Fibroblast of lung (primary cell): ENCODE results near the gene SH2D2A. TPM values are rescaled to one million over a fixed set of nuclear protein-coding genes. Genes with fewer than 3 reads are reported as not detected.

Experiments
- DNase-seq, 2 donors: peaks; one replicate each; pipeline versions ENCODE4 v3.0.0 to v3.0.0-alpha.2; 2010; ENCODE audit warnings: low read depth in 2 of 2
- H2AFZ ChIP-seq: 2 replicates; pipeline ENCODE4 v1.5.1; 2012; ENCODE audit warnings: low read length, control low read depth, inconsistent platforms
- H3K27ac ChIP-seq: 2 replicates; pipeline ENCODE4 v1.5.1; 2011; ENCODE audit warnings: low read length, control low read depth; ENCODE audit not compliant: insufficient read depth
- H3K27me3 ChIP-seq: 2 replicates; pipeline ENCODE4 v1.5.1; 2011; ENCODE audit warnings: mild to moderate bottlenecking, low read length; ENCODE audit not compliant: control insufficient read depth, insufficient read depth
- H3K36me3 ChIP-seq: 2 replicates; pipeline ENCODE4 v1.5.1; 2011; ENCODE audit warnings: low read length; ENCODE audit not compliant: control insufficient read depth, insufficient read depth
- H3K4me1 ChIP-seq: 2 replicates; pipeline ENCODE4 v1.5.1; 2011; ENCODE audit warnings: low read length; ENCODE audit not compliant: control insufficient read depth, insufficient read depth; ENCODE audit errors: extremely low read depth
- H3K4me2 ChIP-seq: 2 replicates; pipeline ENCODE4 v1.5.1; 2011; ENCODE audit warnings: low read length, control low read depth; ENCODE audit not compliant: insufficient read depth; ENCODE audit errors: extremely low read depth
- H3K4me3 ChIP-seq, 4 experiments: fragments of 200-600 bp in 1 of 4; sonication (generic) in 1 of 4; replicated peaks in 1 of 4; 2 replicates each; pipeline ENCODE4 v1.5.1; 2011 to 2016; ENCODE audit warnings: low read length in 4 of 4, low read depth in 3 of 4, mild to moderate bottlenecking in 3 of 4, control low read depth in 2 of 4, inconsistent platforms in 1 of 4, mixed read lengths in 1 of 4; ENCODE audit not compliant: insufficient read depth in 1 of 4; ENCODE audit errors: control extremely low read depth in 1 of 4
- H3K79me2 ChIP-seq: 2 replicates; pipeline ENCODE4 v1.5.1; 2012; ENCODE audit warnings: mild to moderate bottlenecking, low read length, inconsistent platforms; ENCODE audit not compliant: control insufficient read depth, insufficient read depth
- H3K9ac ChIP-seq: 2 replicates; pipeline ENCODE4 v1.5.1; 2011; ENCODE audit warnings: mild to moderate bottlenecking, low read length, control low read depth; ENCODE audit not compliant: insufficient read depth
- H3K9me3 ChIP-seq: 2 replicates; pipeline ENCODE4 v1.5.1; 2012; ENCODE audit warnings: low read depth, low read length; ENCODE audit not compliant: control insufficient read depth, insufficient read depth
- H4K20me1 ChIP-seq: 2 replicates; pipeline ENCODE4 v1.5.1; 2011; ENCODE audit warnings: low read length; ENCODE audit not compliant: control insufficient read depth, insufficient read depth; ENCODE audit errors: extremely low read depth
- EZH2 ChIP-seq: IDR thresholded peaks from 2 replicates; pipeline ENCODE4 v1.5.1; 2012; ENCODE audit warnings: low read length, control low read depth, mild to moderate bottlenecking; ENCODE audit errors: missing control alignments
- polyA plus RNA-seq, 2 donors: library from polyadenylated mRNA; depleted of rRNA in 1 of 2; stranded (reverse) in 1 of 2; unstranded in 1 of 2; fragments of >200 nt; gene quantifications; 2 replicates each; pipeline ENCODE4 v1.2.1, GENCODE V29; 2011 to 2012; ENCODE audit warnings: missing spikeins in 1 of 2
- total RNA-seq: library from RNA; depleted of rRNA; stranded (reverse); fragments of >200 nt; gene quantifications from 2 replicates; pipeline ENCODE4 v1.2.1, GENCODE V29; 2014
- TF ChIP-seq, protein P1 (sequence below), 2 donors: IDR thresholded peaks in 1 of 2; conservative IDR thresholded peaks in 1 of 2; 1 replicate in 1 of 2; 2 replicates in 1 of 2; pipeline ENCODE4 v1.5.1; 2011 to 2012; ENCODE audit warnings: low read length in 2 of 2, control low read depth in 1 of 2, inconsistent platforms in 1 of 2, low read depth in 1 of 2, mild to moderate bottlenecking in 1 of 2

The SH2D2A gene
- total and polyA plus RNA-seq, 2 donors (not counting 1 experiment from before 2014, with no cell fraction given), result not detected

GRCh38 chr1:156806512-156807440 is 9.9 kb downstream of the SH2D2A start:
- H3K27me3 ChIP-seq, result peaks cover 5% of the 10 kb centered on the region
- H2AFZ ChIP-seq, result no peak overlapping the region
- H4K20me1 ChIP-seq, result no peaks in the 10 kb centered on the region
- H3K9ac ChIP-seq, result no peak overlapping the region
- H3K27ac ChIP-seq, result no peak overlapping the region
- no peak overlapping the region for H3K4me2 ChIP-seq
- H3K4me1 ChIP-seq, result peaks cover 2% of the 10 kb centered on the region
- DNase-seq, result no peak
- H3K4me3 ChIP-seq, result no peak overlapping the region
- H3K36me3 ChIP-seq, result no peaks in the 10 kb centered on the region
- H3K9me3 ChIP-seq, result no peaks in the 10 kb centered on the region
- H3K79me2 ChIP-seq, result no peaks in the 10 kb centered on the region
- TF ChIP-seq EZH2, result no peak
- TF ChIP-seq, protein P1, sequence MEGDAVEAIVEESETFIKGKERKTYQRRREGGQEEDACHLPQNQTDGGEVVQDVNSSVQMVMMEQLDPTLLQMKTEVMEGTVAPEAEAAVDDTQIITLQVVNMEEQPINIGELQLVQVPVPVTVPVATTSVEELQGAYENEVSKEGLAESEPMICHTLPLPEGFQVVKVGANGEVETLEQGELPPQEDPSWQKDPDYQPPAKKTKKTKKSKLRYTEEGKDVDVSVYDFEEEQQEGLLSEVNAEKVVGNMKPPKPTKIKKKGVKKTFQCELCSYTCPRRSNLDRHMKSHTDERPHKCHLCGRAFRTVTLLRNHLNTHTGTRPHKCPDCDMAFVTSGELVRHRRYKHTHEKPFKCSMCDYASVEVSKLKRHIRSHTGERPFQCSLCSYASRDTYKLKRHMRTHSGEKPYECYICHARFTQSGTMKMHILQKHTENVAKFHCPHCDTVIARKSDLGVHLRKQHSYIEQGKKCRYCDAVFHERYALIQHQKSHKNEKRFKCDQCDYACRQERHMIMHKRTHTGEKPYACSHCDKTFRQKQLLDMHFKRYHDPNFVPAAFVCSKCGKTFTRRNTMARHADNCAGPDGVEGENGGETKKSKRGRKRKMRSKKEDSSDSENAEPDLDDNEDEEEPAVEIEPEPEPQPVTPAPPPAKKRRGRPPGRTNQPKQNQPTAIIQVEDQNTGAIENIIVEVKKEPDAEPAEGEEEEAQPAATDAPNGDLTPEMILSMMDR (conservative IDR thresholded peaks at IDR 0.05 in 1 of 2, IDR thresholded peaks at IDR 0.05 in 1 of 2; ENCODE audit: low read depth in 1 of 2, low read length in 2 of 2), result no peak

DNA sequence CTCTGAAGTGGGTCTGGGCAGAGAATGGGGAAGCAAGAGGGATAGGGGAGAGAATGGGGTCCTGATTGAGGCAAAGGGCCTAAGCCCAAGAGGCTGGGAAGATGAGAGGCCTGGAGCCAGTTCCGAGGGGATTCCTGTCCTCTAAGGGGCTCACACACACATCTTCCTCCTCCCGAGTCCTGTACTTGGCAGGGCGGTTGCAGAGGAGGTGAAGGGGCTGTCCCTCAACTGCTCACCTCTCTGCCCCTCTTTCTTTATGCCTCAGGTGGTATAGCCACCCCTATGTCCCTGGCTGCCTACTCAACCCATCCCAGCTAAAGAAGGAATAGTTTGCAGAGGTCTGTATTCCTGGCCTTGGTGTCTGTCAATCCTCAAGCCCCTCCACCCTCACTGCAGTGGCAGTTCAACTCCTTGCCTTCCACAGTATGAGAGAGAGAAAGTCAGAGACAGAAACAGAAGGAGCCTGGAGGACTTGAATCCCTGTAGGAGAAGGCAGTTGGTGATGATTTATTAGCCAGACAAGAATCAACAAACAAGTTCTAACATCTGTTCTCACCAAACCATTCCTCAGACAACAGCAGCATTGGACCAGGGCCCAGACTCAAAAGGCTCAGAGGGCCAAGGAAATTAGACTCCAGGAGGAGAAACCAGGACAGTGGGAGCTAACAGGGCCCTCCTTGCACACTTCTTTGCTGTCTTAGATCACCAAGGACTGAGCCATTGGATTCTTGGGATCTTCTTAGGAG is 10.7 kb downstream of the SH2D2A start:
- H3K9me3 ChIP-seq, result no peaks in the 10 kb centered on the region
- H4K20me1 ChIP-seq, result no peaks in the 10 kb centered on the region
- no peak overlapping the region for H2AFZ ChIP-seq
- peak; percentile 93 to 96 for DNase-seq
- H3K4me3 ChIP-seq, result no peak overlapping the region
- TF ChIP-seq, protein P1 (conservative IDR thresholded peaks at IDR 0.05 in 1 of 2, IDR thresholded peaks at IDR 0.05 in 1 of 2; ENCODE audit: low read depth in 1 of 2, low read length in 2 of 2), result no peak
- no peak for TF ChIP-seq EZH2
- H3K27me3 ChIP-seq, result no peaks in the 10 kb centered on the region
- H3K9ac ChIP-seq, result no peak overlapping the region
- H3K79me2 ChIP-seq, result no peaks in the 10 kb centered on the region
- H3K4me1 ChIP-seq, result peaks cover 3% of the 10 kb centered on the region
- H3K27ac ChIP-seq, result no peak overlapping the region
- H3K4me2 ChIP-seq, result no peak overlapping the region
- H3K36me3 ChIP-seq, result no peaks in the 10 kb centered on the region

DNA sequence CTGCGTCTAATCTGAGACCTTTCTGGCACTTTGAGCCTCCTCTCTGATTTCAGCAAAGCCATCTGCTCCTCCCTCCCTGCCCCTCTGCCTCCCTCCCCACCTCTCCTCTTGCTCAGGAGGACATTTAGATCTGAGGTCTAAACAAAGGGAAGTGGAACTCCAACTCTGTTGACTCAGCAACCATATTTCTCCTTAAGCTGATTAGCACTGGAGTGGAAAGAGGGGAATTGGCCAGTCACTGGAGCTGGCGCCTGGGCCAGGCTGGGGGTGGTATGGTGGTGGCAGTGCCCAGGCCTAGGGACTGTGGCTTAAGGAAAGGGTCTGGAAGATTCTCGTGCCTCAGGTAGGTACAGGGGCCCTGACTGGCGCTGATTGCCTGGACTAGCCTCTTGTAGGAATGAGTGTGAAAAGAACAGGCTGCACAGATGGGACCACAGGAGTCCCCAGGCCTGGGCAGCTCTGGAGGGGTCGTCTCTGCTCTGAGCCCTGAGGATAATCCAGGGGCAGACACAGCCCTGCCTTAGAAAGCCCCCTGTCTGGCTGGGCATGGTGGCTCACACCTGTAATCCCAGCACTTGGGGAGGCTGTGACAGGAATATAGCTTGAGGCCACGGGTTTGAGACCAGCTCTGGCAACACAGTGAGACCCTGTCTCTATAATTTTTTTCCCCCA is 11.9 kb downstream of the SH2D2A start:
- TF ChIP-seq EZH2, result no peak
- TF ChIP-seq, protein P1 (conservative IDR thresholded peaks at IDR 0.05 in 1 of 2, IDR thresholded peaks at IDR 0.05 in 1 of 2; ENCODE audit: low read depth in 1 of 2, low read length in 2 of 2), result no peak
- Histone ChIP-seq H4K20me1 (no peaks in the 10 kb centered on the region), H3K4me3 (no peak overlapping the region), H3K9ac (no peak overlapping the region), H3K27ac (no peak overlapping the region), H3K4me1 (peaks cover 4% of the 10 kb centered on the region), H3K9me3 (no peaks in the 10 kb centered on the region), H3K36me3 (no peaks in the 10 kb centered on the region), H3K27me3 (no peaks in the 10 kb centered on the region), H3K79me2 (no peaks in the 10 kb centered on the region), H3K4me2 (no peak overlapping the region), H2AFZ (no peak overlapping the region)
- DNase-seq, result peak in 1 of 2 donors; percentile 84
